ENCODE measurements around the gene HMCN1. TPM values are rescaled to one million over a fixed set of nuclear protein-coding genes. Genes with fewer than 3 reads are reported as not detected.
"Not testable (repeated sequence)": the region's sequence is repeated elsewhere in the genome, so short reads cannot be mapped to it uniquely, and the experiment has no call there.

The HMCN1 gene
- total RNA-seq, 2 experiments from 2014 or later, result under 0.01 TPM; not detected in 1

DNA sequence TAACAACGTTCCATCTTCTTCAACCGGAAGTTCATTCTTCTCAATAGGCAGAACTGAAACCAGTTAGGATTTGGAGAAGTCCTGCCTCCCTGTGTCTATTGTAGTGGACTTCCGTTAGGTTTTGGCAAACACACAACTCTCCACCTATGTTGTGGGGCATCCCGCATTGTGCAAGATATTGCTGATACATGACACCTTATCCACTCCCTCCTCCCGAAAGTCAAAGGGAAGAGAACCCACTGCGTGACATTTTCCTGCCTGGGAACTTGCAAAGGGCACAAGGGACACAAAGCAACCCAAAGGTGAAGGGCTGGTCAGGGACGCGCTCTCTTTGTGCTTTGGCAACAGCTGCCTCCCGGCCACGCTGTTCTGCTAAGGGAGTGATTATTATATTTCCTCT is 476.1 kb downstream of the HMCN1 start:
- POLR2A ChIA-PET, result no interaction called here
- Mint-ChIP-seq H3K36me3 (ENCODE audit: low read depth) (no peaks in the 10 kb centered on the region), H3K4me3 (no peak overlapping the region), H3K4me1 (no peaks in the 10 kb centered on the region), H3K9me3 (no peaks in the 10 kb centered on the region), H3K27me3 (peaks cover 3% of the 10 kb centered on the region), H3K27ac (no peak overlapping the region)
- DNase-seq, result no peak
- CTCF ChIA-PET, result no interaction called here

GRCh38 chr1:186211583-186211982 is 477.4 kb downstream of the HMCN1 start:
- H3K4me1 Mint-ChIP-seq; POLR2A ChIA-PET; DNase-seq; H3K4me3 Mint-ChIP-seq; H3K27me3 Mint-ChIP-seq; CTCF ChIA-PET; H3K27ac Mint-ChIP-seq; H3K36me3 Mint-ChIP-seq (ENCODE audit: low read depth); H3K9me3 Mint-ChIP-seq: not testable (repeated sequence)

DNA sequence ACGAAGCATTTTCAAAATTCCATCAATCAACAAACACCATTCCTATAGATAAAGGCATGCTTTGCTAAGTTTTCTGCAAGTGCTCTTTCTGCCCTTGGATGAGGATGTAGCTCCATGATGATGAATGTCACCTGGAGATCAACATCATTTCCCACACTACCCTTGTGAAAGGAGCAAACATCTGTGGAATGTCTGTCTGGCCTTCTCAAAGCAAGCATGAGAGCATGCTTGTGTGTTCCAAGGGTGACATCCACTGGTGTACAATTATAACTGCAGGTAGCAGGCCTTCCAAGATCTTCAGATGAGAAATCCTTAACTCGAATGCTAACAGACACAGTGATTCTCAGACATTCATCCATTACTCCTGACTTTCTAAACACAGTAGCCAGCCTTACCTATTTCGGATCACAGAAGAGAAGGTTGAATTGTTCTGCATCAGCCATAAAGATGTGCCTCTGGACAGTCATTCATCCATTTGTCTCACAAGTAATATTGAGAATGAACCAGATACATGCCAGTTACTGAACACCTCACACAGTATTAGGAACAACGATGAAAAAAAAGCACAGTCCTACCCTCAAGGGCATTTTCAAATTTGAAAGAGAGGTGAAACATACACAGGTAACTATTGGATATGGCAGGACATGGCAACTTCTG is 478.5 kb downstream of the HMCN1 start:
- no peak overlapping the region for H3K27ac Mint-ChIP-seq
- POLR2A ChIA-PET, result no interaction called here
- CTCF ChIA-PET, result no interaction called here
- H3K27me3 Mint-ChIP-seq, result peaks cover 3% of the 10 kb centered on the region
- no peak for DNase-seq
- no peaks in the 10 kb centered on the region for H3K9me3 Mint-ChIP-seq
- no peaks in the 10 kb centered on the region for H3K36me3 Mint-ChIP-seq (ENCODE audit: low read depth)
- H3K4me3 Mint-ChIP-seq, result no peak overlapping the region
- H3K4me1 Mint-ChIP-seq, result no peaks in the 10 kb centered on the region

GRCh38 chr1:186213225-186213607 is 479.0 kb downstream of the HMCN1 start:
- Mint-ChIP-seq H3K27ac (no peak overlapping the region), H3K4me1 (no peaks in the 10 kb centered on the region), H3K9me3 (no peaks in the 10 kb centered on the region), H3K36me3 (ENCODE audit: low read depth) (no peaks in the 10 kb centered on the region), H3K4me3 (no peak overlapping the region), H3K27me3 (peaks cover 3% of the 10 kb centered on the region)
- CTCF ChIA-PET, result no interaction called here
- POLR2A ChIA-PET, result no interaction called here
- no peak for DNase-seq

GRCh38 chr1:186214791-186215190 is 480.6 kb downstream of the HMCN1 start:
- ChIA-PET CTCF (no interaction called here), POLR2A (no interaction called here)
- DNase-seq, result no peak
- H3K27ac Mint-ChIP-seq, result no peak overlapping the region
- H3K4me3 Mint-ChIP-seq, result no peak overlapping the region
- H3K9me3 Mint-ChIP-seq, result no peaks in the 10 kb centered on the region
- no peaks in the 10 kb centered on the region for H3K27me3 Mint-ChIP-seq
- H3K4me1 Mint-ChIP-seq, result no peaks in the 10 kb centered on the region
- no peaks in the 10 kb centered on the region for H3K36me3 Mint-ChIP-seq (ENCODE audit: low read depth)

- Mint-ChIP-seq H3K36me3 (ENCODE audit: low read depth) (no peaks in the 10 kb centered on the region), H3K27me3 (no peaks in the 10 kb centered on the region), H3K27ac (no peak overlapping the region), H3K4me3 (no peak overlapping the region), H3K4me1 (no peaks in the 10 kb centered on the region), H3K9me3 (no peaks in the 10 kb centered on the region)
- DNase-seq, result no peak
- CTCF ChIA-PET, result no interaction called here
- POLR2A ChIA-PET, result no interaction called here
Measured at GRCh38 chr1:186215636-186216035, 481.4 kb downstream of the HMCN1 start.

- Mint-ChIP-seq H3K4me1 (no peaks in the 10 kb centered on the region), H3K36me3 (ENCODE audit: low read depth) (no peaks in the 10 kb centered on the region), H3K9me3 (no peaks in the 10 kb centered on the region), H3K4me3 (no peak overlapping the region), H3K27me3 (peaks cover 2% of the 10 kb centered on the region), H3K27ac (no peak overlapping the region)
- no peak for DNase-seq
- ChIA-PET POLR2A (no interaction called here), CTCF (no interaction called here)
Measured at GRCh38 chr1:186218654-186219352, 484.6 kb downstream of the HMCN1 start.

- no peaks in the 10 kb centered on the region for H3K9me3 Mint-ChIP-seq
- H3K4me1 Mint-ChIP-seq, result no peaks in the 10 kb centered on the region
- no peaks in the 10 kb centered on the region for H3K36me3 Mint-ChIP-seq (ENCODE audit: low read depth)
- H3K27me3 Mint-ChIP-seq, result peaks cover 2% of the 10 kb centered on the region
- ChIA-PET POLR2A (no interaction called here), CTCF (no interaction called here)
- H3K27ac Mint-ChIP-seq, result no peak overlapping the region
- H3K4me3 Mint-ChIP-seq, result no peak overlapping the region
- no peak for DNase-seq
Measured at GRCh38 chr1:186220067-186220466, 485.9 kb downstream of the HMCN1 start.

GRCh38 chr1:186220911-186221310 is 486.7 kb downstream of the HMCN1 start:
- POLR2A ChIA-PET, result no interaction called here

DNA sequence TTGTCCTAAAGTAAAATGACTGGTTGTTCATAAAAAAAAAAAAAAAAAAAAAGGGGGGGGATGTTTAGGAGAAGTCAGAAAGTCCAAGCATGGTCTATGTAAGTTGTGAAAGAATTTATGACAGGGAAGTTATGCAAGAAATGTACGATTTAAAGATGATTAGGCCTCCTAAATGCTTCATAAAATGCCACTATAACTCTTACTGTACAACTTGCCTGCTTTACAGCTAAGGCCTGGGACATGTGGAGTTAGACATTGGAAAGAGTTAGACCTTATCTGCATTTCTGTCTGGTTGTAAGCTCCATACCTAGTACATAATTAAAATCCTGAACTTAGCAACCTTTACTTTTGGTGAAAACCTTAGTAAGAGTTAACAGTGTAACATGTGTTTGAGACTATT is 490.9 kb downstream of the HMCN1 start:
- Mint-ChIP-seq H3K27me3 (peaks cover 2% of the 10 kb centered on the region), H3K4me3 (no peak overlapping the region), H3K27ac (no peak overlapping the region), H3K9me3 (no peaks in the 10 kb centered on the region), H3K4me1 (no peaks in the 10 kb centered on the region), H3K36me3 (ENCODE audit: low read depth) (no peaks in the 10 kb centered on the region)
- DNase-seq, result no peak
- ChIA-PET CTCF (no interaction called here), POLR2A (no interaction called here)

More at GRCh38 chr1:186220911-186221310, 486.7 kb downstream of the HMCN1 start:
- Mint-ChIP-seq H3K9me3 (no peaks in the 10 kb centered on the region), H3K27me3 (peaks cover 2% of the 10 kb centered on the region), H3K27ac (no peak overlapping the region), H3K4me3 (no peak overlapping the region), H3K4me1 (no peaks in the 10 kb centered on the region), H3K36me3 (ENCODE audit: low read depth) (no peaks in the 10 kb centered on the region)
- CTCF ChIA-PET, result no interaction called here
- DNase-seq, result no peak

- no peak overlapping the region for H3K4me3 Mint-ChIP-seq
- no peaks in the 10 kb centered on the region for H3K9me3 Mint-ChIP-seq
- H3K27me3 Mint-ChIP-seq, result peaks cover 2% of the 10 kb centered on the region
- H3K27ac Mint-ChIP-seq, result no peak overlapping the region
- H3K4me1 Mint-ChIP-seq, result no peaks in the 10 kb centered on the region
- CTCF ChIA-PET, result no interaction called here
- no peaks in the 10 kb centered on the region for H3K36me3 Mint-ChIP-seq (ENCODE audit: low read depth)
- POLR2A ChIA-PET, result no interaction called here
- no peak for DNase-seq
Measured at GRCh38 chr1:186228749-186229148, 494.6 kb downstream of the HMCN1 start.

- no peak for DNase-seq
- no peaks in the 10 kb centered on the region for H3K4me1 Mint-ChIP-seq
- H3K9me3 Mint-ChIP-seq, result no peaks in the 10 kb centered on the region
- H3K4me3 Mint-ChIP-seq, result no peak overlapping the region
- H3K36me3 Mint-ChIP-seq (ENCODE audit: low read depth), result no peaks in the 10 kb centered on the region
- CTCF ChIA-PET, result no interaction called here
- H3K27ac Mint-ChIP-seq, result no peak overlapping the region
- POLR2A ChIA-PET, result no interaction called here
- H3K27me3 Mint-ChIP-seq, result peaks cover 2% of the 10 kb centered on the region
Measured at GRCh38 chr1:186231861-186232436, 497.8 kb downstream of the HMCN1 start.

DNA sequence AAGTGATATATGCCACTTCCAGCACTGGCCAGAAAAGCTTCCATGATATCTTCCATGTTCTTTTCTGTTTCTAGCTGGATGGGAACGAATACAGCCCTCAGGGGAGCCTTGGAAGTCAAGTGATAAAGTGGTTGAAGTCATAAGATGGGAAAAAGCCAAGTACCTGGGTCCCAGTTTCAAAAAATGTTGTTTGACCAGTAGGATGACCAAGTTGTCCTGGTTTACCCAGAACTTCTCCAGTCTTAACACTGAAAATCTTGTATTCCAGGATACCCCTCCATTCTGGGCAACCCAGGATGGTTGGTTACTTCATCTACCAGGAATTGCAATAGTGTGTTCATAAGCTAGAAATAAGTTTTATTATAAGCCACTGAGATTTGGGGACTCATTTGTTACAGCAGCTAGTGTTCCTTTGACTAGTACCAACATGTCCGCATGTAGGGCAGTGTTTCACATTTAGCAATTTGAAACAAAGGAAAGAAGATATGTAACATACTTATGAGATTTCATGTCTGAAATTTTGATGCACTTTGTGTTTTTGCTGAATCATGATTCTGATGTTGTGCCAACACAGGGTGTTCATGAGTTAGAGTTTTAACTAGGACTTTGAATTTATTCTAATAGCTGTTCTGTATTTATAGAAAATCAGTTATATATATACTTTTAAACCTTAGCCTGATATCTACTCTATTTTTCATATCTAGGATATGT is 500.9 kb downstream of the HMCN1 start:
- POLR2A ChIA-PET, result no interaction called here
- CTCF ChIA-PET, result no interaction called here
- no peaks in the 10 kb centered on the region for H3K4me1 Mint-ChIP-seq

GRCh38 chr1:186235696-186236095 is 501.5 kb downstream of the HMCN1 start:
- Mint-ChIP-seq H3K4me1 (no peaks in the 10 kb centered on the region), H3K9me3 (no peaks in the 10 kb centered on the region), H3K4me3 (no peak overlapping the region), H3K27ac (no peak overlapping the region), H3K36me3 (ENCODE audit: low read depth) (no peaks in the 10 kb centered on the region), H3K27me3 (no peaks in the 10 kb centered on the region)
- DNase-seq, result no peak
- POLR2A ChIA-PET, result no interaction called here
- CTCF ChIA-PET, result no interaction called here

More for the DNA sequence above, 500.9 kb downstream of the HMCN1 start:
- Mint-ChIP-seq H3K27me3 (peaks cover 2% of the 10 kb centered on the region), H3K4me3 (no peak overlapping the region), H3K27ac (no peak overlapping the region), H3K36me3 (ENCODE audit: low read depth) (no peaks in the 10 kb centered on the region), H3K9me3 (no peaks in the 10 kb centered on the region)
- DNase-seq, result no peak
